Fibroblast of lung (primary cell): Measurements from ENCODE around the gene COL16A1.

Experiments used
- EZH2 ChIP-seq: IDR thresholded peaks from 2 replicates; pipeline ENCODE4 v1.5.1; 2012; ENCODE audit warnings: low read length, control low read depth, mild to moderate bottlenecking; ENCODE audit errors: missing control alignments
- TF ChIP-seq, protein P1 (sequence below), 2 donors: IDR thresholded peaks in 1 of 2; conservative IDR thresholded peaks in 1 of 2; 1 replicate in 1 of 2; 2 replicates in 1 of 2; pipeline ENCODE4 v1.5.1; 2011 to 2012; ENCODE audit warnings: low read length in 2 of 2, control low read depth in 1 of 2, inconsistent platforms in 1 of 2, low read depth in 1 of 2, mild to moderate bottlenecking in 1 of 2

- TF ChIP-seq, protein P1, sequence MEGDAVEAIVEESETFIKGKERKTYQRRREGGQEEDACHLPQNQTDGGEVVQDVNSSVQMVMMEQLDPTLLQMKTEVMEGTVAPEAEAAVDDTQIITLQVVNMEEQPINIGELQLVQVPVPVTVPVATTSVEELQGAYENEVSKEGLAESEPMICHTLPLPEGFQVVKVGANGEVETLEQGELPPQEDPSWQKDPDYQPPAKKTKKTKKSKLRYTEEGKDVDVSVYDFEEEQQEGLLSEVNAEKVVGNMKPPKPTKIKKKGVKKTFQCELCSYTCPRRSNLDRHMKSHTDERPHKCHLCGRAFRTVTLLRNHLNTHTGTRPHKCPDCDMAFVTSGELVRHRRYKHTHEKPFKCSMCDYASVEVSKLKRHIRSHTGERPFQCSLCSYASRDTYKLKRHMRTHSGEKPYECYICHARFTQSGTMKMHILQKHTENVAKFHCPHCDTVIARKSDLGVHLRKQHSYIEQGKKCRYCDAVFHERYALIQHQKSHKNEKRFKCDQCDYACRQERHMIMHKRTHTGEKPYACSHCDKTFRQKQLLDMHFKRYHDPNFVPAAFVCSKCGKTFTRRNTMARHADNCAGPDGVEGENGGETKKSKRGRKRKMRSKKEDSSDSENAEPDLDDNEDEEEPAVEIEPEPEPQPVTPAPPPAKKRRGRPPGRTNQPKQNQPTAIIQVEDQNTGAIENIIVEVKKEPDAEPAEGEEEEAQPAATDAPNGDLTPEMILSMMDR (conservative IDR thresholded peaks at IDR 0.05 in 1 of 2, IDR thresholded peaks at IDR 0.05 in 1 of 2; ENCODE audit: low read depth in 1 of 2, low read length in 2 of 2): no peak
- TF ChIP-seq EZH2: no peak
These were observed 75.8 kb downstream of the COL16A1 start for GRCh38 chr1:31627930-31628559.
